GM12875 (cell line): Measurements from ENCODE around the gene PDLIM4.

Experiments
- H3K4me3 ChIP-seq: one replicate; pipeline ENCODE4 v1.5.1; 2011; ENCODE audit warnings: low read depth, low read length, control low read depth
- CTCF ChIP-seq: IDR thresholded peaks from 2 replicates; pipeline ENCODE4 v1.5.1; 2011; ENCODE audit warnings: low read depth, mild to moderate bottlenecking, control low read depth, inconsistent platforms, low read length, moderate library complexity, borderline replicate concordance; ENCODE audit not compliant: insufficient read depth

Gene PDLIM4

GRCh38 chr5:132264546-132265335, 7.2 kb downstream of the PDLIM4 start:
- TF ChIP-seq CTCF, result no peak
- H3K4me3 ChIP-seq, result no peak overlapping the region

- no peak overlapping the region for H3K4me3 ChIP-seq
- no peak for TF ChIP-seq CTCF
These were observed 8.0 kb downstream of the PDLIM4 start for GRCh38 chr5:132265336-132266030.

GRCh38 chr5:132266031-132266835, 8.7 kb downstream of the PDLIM4 start:
- no peak overlapping the region for H3K4me3 ChIP-seq
- TF ChIP-seq CTCF, result no peak

- no peak overlapping the region for H3K4me3 ChIP-seq
These were observed 9.3 kb downstream of the PDLIM4 start for GRCh38 chr5:132266836-132267160.

GRCh38 chr5:132267166-132267739, 9.8 kb downstream of the PDLIM4 start:
- TF ChIP-seq CTCF, result no peak
- no peak overlapping the region for H3K4me3 ChIP-seq

More at GRCh38 chr5:132266836-132267160, 9.3 kb downstream of the PDLIM4 start:
- TF ChIP-seq CTCF, result no peak

- H3K4me3 ChIP-seq, result no peak overlapping the region
- TF ChIP-seq CTCF, result no peak
These were observed 10.7 kb downstream of the PDLIM4 start for GRCh38 chr5:132267931-132268768.
